GM10266 (cell line): Measurements from ENCODE around the gene CREB3L2.

Experiments
- DNase-seq: peaks from one replicate; pipeline ENCODE4 v3.0.0; 2012; ENCODE audit errors: extremely low spot score
- TF ChIP-seq, protein P1 (sequence below): IDR thresholded peaks from 2 replicates; pipeline ENCODE4 v1.5.1; 2012; ENCODE audit warnings: mild to moderate bottlenecking, low read depth; ENCODE audit not compliant: control insufficient read depth, insufficient read depth; ENCODE audit errors: missing control alignments

Gene CREB3L2

DNA sequence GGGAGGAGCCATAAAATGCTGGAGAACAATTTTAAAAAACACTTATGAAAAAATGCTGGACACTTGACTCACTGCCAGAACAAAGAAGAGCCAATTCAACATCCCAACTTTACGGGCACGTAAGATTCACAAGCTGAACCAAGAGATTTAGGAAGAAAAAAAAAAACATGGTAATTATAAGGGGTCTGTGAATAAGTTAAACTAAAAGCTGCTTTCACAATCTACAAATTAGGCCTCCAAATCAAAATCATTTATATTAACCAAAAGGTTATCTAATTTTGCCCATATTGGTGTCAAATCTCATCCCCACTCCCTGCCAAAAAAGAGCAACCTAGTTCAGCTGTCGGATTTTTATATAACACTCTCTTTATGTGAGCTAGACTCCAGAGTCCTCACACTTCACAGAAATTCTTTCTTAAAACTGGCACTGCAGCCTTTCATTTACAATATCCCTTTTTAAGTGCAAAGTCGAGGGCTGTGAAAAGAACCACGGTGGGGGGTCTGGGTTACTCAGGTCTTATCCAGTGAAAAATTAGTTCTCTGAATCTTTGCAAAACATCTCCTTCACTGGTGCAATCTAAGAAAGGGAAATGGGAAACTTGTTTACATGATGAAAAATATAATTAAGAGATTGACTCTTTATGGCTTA lies 124.7 kb downstream of the CREB3L2 start:
- TF ChIP-seq, protein P1, sequence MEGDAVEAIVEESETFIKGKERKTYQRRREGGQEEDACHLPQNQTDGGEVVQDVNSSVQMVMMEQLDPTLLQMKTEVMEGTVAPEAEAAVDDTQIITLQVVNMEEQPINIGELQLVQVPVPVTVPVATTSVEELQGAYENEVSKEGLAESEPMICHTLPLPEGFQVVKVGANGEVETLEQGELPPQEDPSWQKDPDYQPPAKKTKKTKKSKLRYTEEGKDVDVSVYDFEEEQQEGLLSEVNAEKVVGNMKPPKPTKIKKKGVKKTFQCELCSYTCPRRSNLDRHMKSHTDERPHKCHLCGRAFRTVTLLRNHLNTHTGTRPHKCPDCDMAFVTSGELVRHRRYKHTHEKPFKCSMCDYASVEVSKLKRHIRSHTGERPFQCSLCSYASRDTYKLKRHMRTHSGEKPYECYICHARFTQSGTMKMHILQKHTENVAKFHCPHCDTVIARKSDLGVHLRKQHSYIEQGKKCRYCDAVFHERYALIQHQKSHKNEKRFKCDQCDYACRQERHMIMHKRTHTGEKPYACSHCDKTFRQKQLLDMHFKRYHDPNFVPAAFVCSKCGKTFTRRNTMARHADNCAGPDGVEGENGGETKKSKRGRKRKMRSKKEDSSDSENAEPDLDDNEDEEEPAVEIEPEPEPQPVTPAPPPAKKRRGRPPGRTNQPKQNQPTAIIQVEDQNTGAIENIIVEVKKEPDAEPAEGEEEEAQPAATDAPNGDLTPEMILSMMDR = no peak
- no peak for DNase-seq

DNA sequence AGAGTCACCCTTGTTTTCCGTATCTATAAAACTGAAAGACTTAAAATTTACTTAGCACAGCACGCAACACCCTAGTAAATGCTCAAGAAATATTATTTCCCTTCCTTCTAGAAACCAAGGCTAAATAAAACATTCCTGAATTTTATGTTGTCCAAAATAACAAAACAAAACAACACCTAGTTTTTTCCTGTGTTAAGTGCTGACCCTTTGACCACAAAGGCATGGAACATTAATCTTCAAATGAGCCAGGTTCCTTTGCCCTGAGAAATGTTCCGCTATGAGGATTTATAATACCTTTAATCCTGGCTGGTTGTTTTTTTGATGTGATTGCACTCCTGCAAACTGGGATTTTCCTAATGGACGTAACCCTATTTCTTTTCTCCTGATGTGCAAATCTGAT lies 126.1 kb downstream of the CREB3L2 start:
- DNase-seq = no peak
- TF ChIP-seq, protein P1 = no peak

DNA sequence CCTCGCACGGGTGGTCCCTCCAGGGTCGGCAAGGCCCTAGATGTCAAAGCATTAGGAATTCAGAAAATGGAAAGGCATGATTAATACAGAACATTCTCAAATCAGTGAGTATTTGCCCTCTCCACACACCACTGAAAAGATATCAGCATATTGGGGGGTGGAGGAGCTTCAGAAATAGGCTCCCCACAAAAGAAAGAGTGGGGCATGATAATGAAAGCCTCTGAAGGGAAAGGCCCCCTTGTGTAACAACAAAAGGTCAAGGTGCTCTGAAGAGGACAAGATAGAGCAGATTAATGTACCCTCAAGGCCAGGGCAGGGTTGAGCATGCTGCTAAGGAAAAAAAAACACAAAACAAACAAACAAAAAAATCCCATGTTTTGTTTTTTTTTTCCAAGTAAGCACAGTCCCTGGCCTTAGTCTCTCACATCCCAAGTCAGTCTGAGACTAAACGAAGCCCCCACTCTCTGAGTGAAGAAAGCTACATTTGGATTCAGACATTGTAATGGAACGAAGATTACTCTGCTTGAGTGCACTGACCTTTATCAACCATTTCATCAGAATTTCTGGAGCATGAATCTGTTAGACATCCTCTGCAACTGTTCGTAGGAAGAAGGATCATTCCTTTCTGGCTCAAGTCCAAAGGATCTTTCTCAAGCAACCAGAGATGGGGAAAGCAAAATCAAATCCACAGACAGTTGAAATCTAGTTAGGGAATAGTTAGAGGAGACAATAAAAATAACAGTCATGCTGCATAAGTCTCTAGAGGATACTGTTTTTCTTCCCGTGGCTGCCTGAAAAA lies 127.7 kb downstream of the CREB3L2 start:
- no peak for DNase-seq
- TF ChIP-seq, protein P1 = no peak

DNA sequence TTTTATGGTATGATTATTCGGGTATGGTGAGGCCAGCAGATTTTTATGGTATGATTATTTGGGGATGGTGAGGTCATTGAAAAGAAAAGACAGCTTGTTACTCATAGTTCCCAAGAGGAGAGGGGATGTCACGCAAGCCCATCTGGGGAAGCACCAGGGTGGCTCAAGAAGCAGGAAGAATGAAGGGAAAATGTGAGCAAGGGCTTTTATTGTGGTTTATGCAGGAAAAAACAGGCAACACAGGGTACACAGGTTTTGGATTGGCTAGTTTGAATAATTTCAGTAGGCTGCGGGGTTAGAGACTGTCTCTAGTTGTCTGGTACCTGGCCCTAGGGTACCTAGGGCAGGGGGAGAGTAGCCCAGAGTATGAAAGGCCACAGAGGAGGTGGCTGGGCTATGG lies 128.4 kb downstream of the CREB3L2 start:
- DNase-seq = no peak
- TF ChIP-seq, protein P1 = no peak

DNA sequence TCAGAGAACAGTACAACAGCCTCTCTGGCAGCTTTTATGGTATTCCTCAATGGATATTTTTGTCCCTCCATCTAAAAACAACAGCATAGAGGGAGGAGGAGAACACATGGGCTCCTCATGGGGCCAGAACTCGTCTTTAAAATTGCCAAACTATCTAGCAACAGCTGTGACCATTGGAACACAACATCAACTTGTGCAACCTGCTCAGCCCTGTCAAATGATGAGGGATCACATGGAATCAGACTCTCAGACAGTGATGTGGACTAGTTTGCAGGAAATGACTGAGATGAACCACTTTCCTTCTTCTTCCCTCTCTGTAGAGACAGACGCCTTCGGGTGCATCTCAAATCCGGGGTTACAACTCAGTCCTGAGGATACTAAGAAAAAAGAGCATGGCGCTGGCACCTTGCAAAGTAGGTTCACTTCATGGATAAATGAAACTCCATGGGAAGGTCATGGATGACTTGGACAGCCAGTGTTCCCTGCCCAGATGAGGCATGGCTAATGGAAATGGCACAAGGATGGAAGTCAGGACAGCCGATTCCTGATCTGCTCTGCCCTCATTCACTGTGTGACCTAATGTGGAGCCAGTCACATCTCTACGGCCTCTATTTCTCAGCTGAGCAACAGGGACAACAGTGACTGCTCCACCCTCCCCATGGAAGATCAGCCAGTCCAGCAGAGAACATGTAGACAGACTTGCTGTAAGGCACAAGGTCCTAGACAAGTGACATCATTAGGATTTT lies 130.5 kb downstream of the CREB3L2 start:
- DNase-seq = no peak
- TF ChIP-seq, protein P1 = no peak

DNA sequence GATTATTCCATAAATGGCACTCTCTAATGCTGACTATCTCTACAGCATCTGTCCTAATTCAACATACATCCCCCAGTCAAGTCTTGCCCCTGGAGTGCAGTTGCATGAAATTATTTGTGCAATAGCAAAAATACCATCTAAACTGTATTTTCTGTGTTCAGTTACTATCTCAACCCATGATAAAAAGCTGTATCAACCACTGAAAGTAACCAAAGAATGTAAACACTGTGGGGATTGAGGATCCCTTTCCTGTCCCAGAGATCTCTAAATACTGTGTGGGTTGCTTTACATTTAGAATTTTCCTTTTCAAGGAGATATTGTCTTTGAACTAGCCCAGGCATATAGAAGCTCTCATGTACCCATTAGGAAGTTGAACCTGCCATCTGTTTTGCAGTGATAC lies 131.2 kb downstream of the CREB3L2 start:
- DNase-seq = no peak
- TF ChIP-seq, protein P1 = no peak
